ENCODE measurements around the gene DUSP2.

DUSP2 gene

GRCh38 chr2:96113951-96114350 is 31.3 kb downstream of the DUSP2 start:
- DNase-seq (ENCODE audit: low read depth) = no peak

GRCh38 chr2:96113367-96113677 is 31.9 kb downstream of the DUSP2 start:
- DNase-seq (ENCODE audit: low read depth) = no peak

- DNase-seq (ENCODE audit: low read depth) = no peak
Measured at GRCh38 chr2:96112501-96113366, 32.5 kb downstream of the DUSP2 start.

- no peak for DNase-seq (ENCODE audit: low read depth)
Measured at GRCh38 chr2:96111823-96112500, 33.3 kb downstream of the DUSP2 start.

- no peak for DNase-seq (ENCODE audit: low read depth)
Measured at GRCh38 chr2:96111257-96111640, 34.0 kb downstream of the DUSP2 start.

GRCh38 chr2:96110621-96111256 is 34.5 kb downstream of the DUSP2 start:
- no peak for DNase-seq (ENCODE audit: low read depth)

GRCh38 chr2:96109931-96110511 is 35.2 kb downstream of the DUSP2 start:
- no peak for DNase-seq (ENCODE audit: low read depth)

GRCh38 chr2:96109361-96109680 is 35.9 kb downstream of the DUSP2 start:
- no peak for DNase-seq (ENCODE audit: low read depth)

GRCh38 chr2:96108541-96109360 is 36.5 kb downstream of the DUSP2 start:
- no peak for DNase-seq (ENCODE audit: low read depth)

- DNase-seq (ENCODE audit: low read depth) = no peak
Measured at GRCh38 chr2:96108151-96108540, 37.1 kb downstream of the DUSP2 start.

GRCh38 chr2:96107708-96108065 is 37.6 kb downstream of the DUSP2 start:
- DNase-seq (ENCODE audit: low read depth) = no peak

GRCh38 chr2:96106991-96107707 is 38.1 kb downstream of the DUSP2 start:
- DNase-seq (ENCODE audit: low read depth) = no peak

- DNase-seq (ENCODE audit: low read depth) = no peak
Measured at GRCh38 chr2:96105994-96106715, 39.1 kb downstream of the DUSP2 start.

GRCh38 chr2:96105152-96105915 is 39.9 kb downstream of the DUSP2 start:
- DNase-seq (ENCODE audit: low read depth) = no peak

GRCh38 chr2:96104487-96104861 is 40.8 kb downstream of the DUSP2 start:
- DNase-seq (ENCODE audit: low read depth) = no peak

- DNase-seq (ENCODE audit: low read depth) = no peak
Measured at GRCh38 chr2:96103761-96104486, 41.3 kb downstream of the DUSP2 start.

GRCh38 chr2:96103187-96103601 is 42.0 kb downstream of the DUSP2 start:
- DNase-seq (ENCODE audit: low read depth) = no peak

GRCh38 chr2:96102596-96103186 is 42.5 kb downstream of the DUSP2 start:
- DNase-seq (ENCODE audit: low read depth) = no peak

GRCh38 chr2:96100893-96101304 is 44.3 kb downstream of the DUSP2 start:
- DNase-seq (ENCODE audit: low read depth) = no peak
